ENCODE results near the gene OSBPL10.

GRCh38 chr3:31911643-31912042 lies 69.4 kb downstream of the OSBPL10 start:
- TF ChIP-seq EZH2 (IDR thresholded peaks at IDR 0.05; ENCODE audit: borderline replicate concordance, low read depth, low read length, poor library complexity, severe bottlenecking) = no peak
- no peak for TF ChIP-seq CTCF (conservative IDR thresholded peaks at IDR 0.05; ENCODE audit: low read depth, low read length)
